Measurements from ENCODE around the gene HYDIN.

GRCh38 chr16:70767377-70768202 is 462.9 kb downstream of the HYDIN start:
- TF ChIP-seq POLR2A (IDR thresholded peaks at IDR 0.05): no peak
- TF ChIP-seq CTCF (IDR thresholded peaks at IDR 0.05): no peak
- TF ChIP-seq EP300 (IDR thresholded peaks at IDR 0.05): no peak

Measured in suprapubic skin (tissue), 3 donors.